ENCODE measurements around the gene SLC25A12.

Gene SLC25A12

DNA sequence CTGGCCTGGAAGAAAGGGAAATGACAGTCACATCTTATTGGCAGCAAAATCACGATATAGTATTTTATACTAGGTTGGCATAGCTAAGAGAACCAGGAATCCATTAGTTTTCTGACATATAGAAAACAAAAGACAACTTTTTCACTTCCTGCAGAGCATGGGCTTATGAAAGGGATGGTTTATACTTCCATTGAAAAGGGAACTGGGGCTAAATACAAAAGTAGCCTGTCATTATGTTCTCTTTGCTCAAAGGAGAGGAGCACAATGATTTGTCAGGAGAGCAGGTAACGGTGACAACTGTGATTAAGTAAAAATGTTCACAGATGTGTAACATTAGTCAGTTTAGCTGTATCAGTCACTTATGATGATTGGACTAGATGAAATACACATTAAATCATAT, 46.4 kb downstream of the SLC25A12 start:
- in situ Hi-C loops (cut with HindIII; ENCODE audit: low pct_ligation_motif_present, low sequenced_read_pairs) = no loop called here
- no peak overlapping the region for H3K4me3 ChIP-seq (ENCODE audit: low read depth, low read length)
- H3K36me3 ChIP-seq (replicated peaks) = no peaks in the 10 kb centered on the region
- TF ChIP-seq, protein P1, sequence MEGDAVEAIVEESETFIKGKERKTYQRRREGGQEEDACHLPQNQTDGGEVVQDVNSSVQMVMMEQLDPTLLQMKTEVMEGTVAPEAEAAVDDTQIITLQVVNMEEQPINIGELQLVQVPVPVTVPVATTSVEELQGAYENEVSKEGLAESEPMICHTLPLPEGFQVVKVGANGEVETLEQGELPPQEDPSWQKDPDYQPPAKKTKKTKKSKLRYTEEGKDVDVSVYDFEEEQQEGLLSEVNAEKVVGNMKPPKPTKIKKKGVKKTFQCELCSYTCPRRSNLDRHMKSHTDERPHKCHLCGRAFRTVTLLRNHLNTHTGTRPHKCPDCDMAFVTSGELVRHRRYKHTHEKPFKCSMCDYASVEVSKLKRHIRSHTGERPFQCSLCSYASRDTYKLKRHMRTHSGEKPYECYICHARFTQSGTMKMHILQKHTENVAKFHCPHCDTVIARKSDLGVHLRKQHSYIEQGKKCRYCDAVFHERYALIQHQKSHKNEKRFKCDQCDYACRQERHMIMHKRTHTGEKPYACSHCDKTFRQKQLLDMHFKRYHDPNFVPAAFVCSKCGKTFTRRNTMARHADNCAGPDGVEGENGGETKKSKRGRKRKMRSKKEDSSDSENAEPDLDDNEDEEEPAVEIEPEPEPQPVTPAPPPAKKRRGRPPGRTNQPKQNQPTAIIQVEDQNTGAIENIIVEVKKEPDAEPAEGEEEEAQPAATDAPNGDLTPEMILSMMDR (IDR thresholded peaks at IDR 0.05; ENCODE audit: low read depth, low read length, missing control alignments) = no peak
- no peak overlapping the region for H3K27ac ChIP-seq
- H3K27me3 ChIP-seq (replicated peaks) = no peaks in the 10 kb centered on the region
- no peak for DNase-seq

DNA sequence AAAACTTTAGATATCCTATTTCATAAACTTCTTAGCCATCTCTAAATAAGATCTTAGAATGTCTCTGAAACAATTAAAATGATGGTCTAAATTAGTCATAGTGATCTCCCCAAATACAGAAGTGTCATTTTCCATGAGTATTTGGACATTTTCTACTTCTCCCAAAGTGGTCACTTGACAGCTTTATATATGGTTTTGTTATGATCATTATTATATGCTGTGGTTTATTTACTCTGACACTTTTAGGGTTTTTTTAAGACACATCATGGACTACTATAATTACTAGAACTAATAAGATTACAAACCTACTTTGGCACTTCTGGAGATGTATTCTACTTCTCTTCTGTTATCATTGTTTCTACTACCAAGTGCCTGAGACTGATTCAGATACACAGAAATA, 47.1 kb downstream of the SLC25A12 start:
- TF ChIP-seq, protein P1 (IDR thresholded peaks at IDR 0.05; ENCODE audit: low read depth, low read length, missing control alignments) = no peak
- DNase-seq = no peak
- Histone ChIP-seq H3K36me3 (replicated peaks) (no peaks in the 10 kb centered on the region), H3K27me3 (replicated peaks) (no peaks in the 10 kb centered on the region), H3K27ac (no peak overlapping the region), H3K4me3 (ENCODE audit: low read depth, low read length) (no peak overlapping the region)
- in situ Hi-C loops (cut with HindIII; ENCODE audit: low pct_ligation_motif_present, low sequenced_read_pairs) = no loop called here

DNA sequence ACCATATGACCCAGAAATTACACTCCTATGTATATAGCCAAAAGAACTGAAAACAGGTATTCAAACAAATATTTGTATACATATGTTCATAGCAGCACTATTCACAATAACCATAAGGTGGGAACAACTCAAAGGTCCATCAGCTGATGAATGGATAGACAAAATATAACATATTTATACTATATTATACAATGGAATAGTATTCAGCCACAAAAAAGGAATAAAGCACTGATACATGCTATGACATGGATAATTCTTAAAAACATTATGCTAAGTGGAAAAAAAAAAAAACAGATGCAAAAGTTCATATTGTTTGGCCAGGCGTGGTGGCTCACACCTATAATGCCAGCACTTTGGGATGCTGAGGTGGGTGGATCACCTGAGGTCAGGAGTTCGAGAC, 52.0 kb downstream of the SLC25A12 start:
- DNase-seq = no peak
- no peak overlapping the region for H3K4me3 ChIP-seq (ENCODE audit: low read depth, low read length)
- H3K27me3 ChIP-seq (replicated peaks) = no peaks in the 10 kb centered on the region
- H3K27ac ChIP-seq = no peak overlapping the region
- TF ChIP-seq, protein P1 (IDR thresholded peaks at IDR 0.05; ENCODE audit: low read depth, low read length, missing control alignments) = no peak
- in situ Hi-C loops (cut with HindIII; ENCODE audit: low pct_ligation_motif_present, low sequenced_read_pairs) = no loop called here
- no peaks in the 10 kb centered on the region for H3K36me3 ChIP-seq (replicated peaks)

DNA sequence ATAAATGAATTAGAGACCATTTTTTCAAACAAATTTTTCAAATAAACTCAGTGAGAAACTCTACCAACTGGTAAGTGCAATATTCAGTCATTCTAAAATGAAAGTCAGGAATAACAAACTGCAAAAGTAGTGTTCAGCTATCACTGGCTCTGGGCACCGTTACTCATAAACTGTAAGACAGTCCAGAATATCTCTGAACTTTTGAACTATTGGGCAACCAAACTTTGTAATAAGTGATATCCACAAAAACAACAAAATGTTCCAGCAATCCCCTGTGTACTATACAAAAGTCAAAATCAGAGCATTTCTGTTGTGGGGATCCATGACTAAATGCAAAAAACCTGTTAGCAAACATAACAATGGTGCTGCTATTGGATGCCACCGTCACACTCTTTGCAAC, 56.3 kb downstream of the SLC25A12 start:
- Histone ChIP-seq H3K36me3 (replicated peaks) (peaks cover 21% of the 10 kb centered on the region), H3K27ac (no peak overlapping the region), H3K4me3 (ENCODE audit: low read depth, low read length) (no peak overlapping the region), H3K27me3 (replicated peaks) (no peaks in the 10 kb centered on the region)
- TF ChIP-seq, protein P1 (IDR thresholded peaks at IDR 0.05; ENCODE audit: low read depth, low read length, missing control alignments) = no peak
- DNase-seq = peak; percentile 34
- in situ Hi-C loops (cut with HindIII; ENCODE audit: low pct_ligation_motif_present, low sequenced_read_pairs) = no loop called here

DNA sequence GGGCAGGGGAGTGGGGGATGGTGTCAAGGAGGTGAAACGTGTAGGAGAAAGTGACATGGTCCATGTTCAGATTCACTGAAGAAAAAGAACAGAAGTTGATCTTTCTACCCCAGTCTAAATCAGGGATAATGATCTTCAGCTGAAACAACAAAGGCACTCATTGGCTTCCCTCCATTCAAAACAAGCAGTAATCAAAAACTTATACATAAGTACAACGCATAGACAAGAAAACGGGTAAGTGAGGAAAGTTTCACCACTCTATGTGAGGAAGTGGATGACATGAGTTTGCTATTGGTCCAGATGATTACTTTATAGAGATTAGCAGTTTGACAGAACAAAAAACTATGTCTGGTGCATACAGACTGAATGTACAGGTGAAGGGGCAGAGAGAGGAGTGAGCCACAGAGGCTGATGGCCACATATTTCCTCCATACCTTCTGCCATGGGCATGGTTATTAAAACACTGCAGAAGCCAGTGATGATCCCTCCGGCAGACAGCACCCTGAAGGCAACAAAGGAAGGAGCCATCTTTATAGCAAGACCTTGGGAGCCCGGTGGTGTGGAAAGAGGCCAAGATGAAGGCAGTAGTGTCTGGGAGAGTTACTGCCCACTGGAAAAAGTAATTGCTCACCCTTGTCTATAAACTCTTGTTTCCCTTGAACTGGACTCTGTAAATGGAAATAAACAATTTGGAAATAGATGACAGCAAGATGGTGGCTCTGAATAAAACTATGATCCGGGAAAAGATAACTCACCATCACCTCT, 57.7 kb downstream of the SLC25A12 start:
- Histone ChIP-seq H3K36me3 (replicated peaks) (peaks cover 34% of the 10 kb centered on the region), H3K27me3 (replicated peaks) (no peaks in the 10 kb centered on the region)

More for the DNA sequence above, 57.7 kb downstream of the SLC25A12 start:
- DNase-seq = peak; percentile 24
- no peak overlapping the region for H3K4me3 ChIP-seq (ENCODE audit: low read depth, low read length)
- TF ChIP-seq, protein P1 (IDR thresholded peaks at IDR 0.05; ENCODE audit: low read depth, low read length, missing control alignments) = no peak
- H3K27ac ChIP-seq = no peak overlapping the region
- in situ Hi-C loops (cut with HindIII; ENCODE audit: low pct_ligation_motif_present, low sequenced_read_pairs) = no loop called here
